Measurements from ENCODE around the gene ANKRD35.

- no peak for TF ChIP-seq ZNF274 (IDR thresholded peaks at IDR 0.05; ENCODE audit: low read depth, low read length)
- TF ChIP-seq YY1 (IDR thresholded peaks at IDR 0.05; ENCODE audit: insufficient read depth, insufficient read length) = no peak
- no peak for TF ChIP-seq SUZ12 (IDR thresholded peaks at IDR 0.05; ENCODE audit: extremely low read depth, insufficient read depth, insufficient read length)
These were observed 26.5 kb upstream of the ANKRD35 start for GRCh38 chr1:145912128-145912641.
